Activated CD4-positive, alpha-beta T cell treated with anti-CD3 and anti-CD28 coated beads, Interleukin-2, amount 50 U/mL, for 24 hours (primary cell): Measurements from ENCODE around the gene S100A2.

ENCODE experiments used
- DNase-seq, 2 donors: peaks; one replicate each; pipeline ENCODE4 v3.0.0-alpha.2; 2020; ENCODE audit warnings: low read depth in 1 of 2, low spot score in 1 of 2

The S100A2 gene

DNA sequence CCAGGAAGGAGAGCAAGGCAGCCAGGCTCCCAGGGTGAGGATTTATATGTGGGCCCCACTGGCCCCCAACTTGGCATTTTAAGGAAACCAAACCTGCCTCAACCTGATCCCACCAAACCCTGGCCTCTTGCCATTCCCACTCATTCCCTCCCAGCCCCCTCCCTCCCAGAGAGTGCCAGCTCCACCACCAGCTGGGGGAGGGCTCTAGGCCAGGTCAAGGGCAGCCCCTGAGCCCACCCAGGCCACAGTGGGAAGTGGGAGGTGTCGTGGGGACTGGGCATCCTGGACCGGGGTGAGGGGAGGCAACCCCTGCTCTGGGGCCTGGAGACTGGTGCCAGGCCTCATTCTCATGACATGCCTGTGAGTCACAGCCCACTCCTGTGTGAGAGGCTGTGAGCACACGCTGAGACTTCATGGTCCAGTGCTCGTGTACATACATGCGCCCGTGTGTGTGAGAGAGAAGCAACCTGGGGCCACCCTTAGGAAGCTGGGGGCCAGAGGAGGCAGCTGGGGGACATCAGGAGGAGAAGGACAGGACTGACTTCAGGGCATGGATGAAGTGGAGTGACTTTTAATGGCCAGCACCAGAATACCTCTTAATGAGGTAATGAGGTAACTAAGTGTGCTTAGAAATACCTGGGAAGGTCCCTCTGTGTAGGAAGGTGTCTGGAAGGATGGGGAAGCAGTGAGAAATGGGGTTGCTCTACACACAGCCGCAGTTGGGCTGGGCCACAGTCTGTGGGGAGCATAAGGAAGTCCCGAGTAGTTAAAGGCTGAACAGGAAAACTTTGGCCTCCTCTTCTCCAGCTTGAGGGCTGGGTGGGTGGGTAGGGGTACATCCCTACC is at the start of gene S100A2:
S100A2 (minus strand) TSS at position 316 of the 846 bp plus-strand sequence. CDS start 1,967 bp downstream, outside the sequence.
- DNase-seq, result peak in 1 of 2 donors; percentile 17

DNA sequence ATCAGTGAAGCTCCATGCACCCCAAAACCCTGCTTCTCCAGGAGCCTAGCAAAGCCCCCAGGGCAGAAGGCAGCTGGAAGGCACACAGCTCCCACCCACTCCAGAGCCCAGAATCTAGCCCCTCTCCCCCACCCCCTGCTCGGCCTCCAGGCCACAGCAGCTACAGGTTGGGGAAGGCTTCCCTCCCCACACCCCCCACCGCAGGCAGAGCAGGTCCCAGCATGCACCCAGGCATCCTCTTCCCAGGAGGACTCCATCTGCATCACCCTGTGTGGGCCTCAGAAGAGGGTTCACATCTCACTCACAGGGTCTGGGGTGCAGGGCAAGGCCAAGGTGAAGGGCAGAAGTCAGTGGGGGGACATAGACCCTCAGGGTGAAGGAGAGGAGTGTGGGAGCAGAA is 49.8 kb upstream of the S100A2 start:
- no peak for DNase-seq

DNA sequence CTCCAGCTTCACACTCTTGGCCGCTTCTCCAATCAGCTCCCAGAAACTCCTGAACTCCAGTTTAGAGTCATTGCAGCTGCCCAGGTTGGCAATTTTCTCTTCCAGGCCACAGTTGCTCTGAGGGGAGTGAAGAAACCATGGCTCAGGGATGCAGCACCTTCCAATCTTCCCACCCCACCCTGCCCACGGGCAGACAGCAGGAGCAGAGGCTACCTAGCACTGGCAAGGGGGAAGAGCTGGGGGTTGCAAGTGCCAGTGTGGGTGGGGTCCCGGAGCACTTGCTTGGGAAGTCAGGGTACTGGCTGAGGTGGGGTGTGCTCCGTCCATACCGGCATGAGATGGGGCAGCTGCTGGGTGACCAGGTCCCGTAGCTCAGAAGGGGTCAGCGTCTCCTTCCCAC is 49.3 kb upstream of the S100A2 start:
- DNase-seq, result no peak

DNA sequence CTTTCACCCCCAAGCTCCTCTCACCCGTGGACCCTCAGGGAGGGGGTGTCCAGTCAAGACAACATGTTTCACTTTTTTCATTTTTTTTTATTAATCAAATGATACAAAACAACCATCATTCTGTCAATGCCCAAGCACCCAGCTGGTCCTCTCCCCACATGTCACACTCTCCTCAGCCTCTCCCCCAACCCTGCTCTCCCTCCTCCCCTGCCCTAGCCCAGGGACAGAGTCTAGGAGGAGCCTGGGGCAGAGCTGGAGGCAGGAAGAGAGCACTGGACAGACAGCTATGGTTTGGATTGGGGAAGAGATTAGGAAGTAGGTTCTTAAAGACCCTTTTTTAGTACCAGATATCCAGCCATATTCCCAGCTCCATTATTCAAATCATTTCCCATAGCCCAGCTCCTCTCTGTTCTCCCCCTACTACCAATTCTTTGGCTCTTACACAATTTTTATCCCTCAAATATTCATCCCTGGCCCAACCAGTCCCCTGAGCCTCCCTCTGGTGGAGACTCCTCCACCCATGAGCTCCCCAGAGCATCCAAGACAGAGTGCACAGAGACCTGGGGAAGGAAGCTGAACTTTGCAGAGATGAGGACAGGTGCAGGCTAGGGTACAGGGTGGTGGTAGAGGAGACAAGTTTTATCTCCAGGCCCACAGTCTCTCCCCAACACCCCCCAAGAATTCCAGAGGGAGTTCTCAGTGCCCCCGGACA is 48.7 kb upstream of the S100A2 start:
- no peak for DNase-seq

DNA sequence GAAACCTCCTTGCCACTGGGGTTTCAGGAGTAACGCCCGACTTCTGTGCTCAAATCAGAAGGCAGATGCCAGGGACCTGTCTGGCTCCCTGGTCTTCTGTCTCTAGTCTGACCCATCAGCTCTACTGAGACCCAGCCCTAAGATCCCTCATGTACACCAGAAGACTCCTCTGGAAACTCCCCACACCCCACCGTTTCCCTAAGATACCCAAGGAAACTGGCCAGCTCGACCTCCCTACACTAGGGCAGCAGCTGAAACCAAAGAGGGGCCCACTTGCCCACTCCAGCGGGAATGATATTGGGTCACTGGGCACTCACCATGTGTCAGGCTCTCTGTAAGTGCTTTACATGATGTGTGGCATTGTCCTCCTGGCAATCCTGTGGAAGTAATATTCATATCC is 47.8 kb upstream of the S100A2 start:
- DNase-seq, result no peak

DNA sequence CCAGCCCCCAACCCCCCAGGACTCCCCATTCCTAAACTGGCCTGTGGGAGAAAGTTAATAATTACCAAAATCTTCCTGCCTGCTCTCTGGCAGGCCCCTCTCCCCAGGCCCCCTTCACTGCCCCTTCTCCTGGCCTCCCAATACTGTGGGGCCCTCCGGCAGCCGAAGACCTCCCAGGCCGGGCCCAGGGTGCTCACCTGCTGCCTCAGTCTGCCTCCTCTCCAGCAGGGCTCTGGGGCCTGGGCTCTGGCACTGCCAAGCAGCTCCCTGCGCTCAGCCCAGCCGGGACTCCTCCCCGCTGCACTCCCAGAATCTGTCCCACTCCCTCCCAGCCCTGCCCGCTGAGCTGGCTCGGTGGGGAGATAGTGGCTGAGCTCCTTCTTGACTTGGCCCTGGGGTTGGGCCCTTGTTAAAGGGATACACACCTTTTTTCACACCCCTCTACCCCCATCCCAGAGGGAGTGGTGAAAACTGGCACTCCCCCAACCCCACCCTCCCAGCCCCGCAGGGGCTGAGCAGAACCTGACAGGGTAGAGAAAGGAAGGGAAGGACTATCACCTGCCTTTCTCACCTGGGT is 47.2 kb upstream of the S100A2 start, which contains the start of gene S100A16:
S100A16 (minus strand) TSS at position 383 of the 577 bp plus-strand sequence. CDS start 4,986 bp downstream, outside the sequence.
- DNase-seq, result no peak

DNA sequence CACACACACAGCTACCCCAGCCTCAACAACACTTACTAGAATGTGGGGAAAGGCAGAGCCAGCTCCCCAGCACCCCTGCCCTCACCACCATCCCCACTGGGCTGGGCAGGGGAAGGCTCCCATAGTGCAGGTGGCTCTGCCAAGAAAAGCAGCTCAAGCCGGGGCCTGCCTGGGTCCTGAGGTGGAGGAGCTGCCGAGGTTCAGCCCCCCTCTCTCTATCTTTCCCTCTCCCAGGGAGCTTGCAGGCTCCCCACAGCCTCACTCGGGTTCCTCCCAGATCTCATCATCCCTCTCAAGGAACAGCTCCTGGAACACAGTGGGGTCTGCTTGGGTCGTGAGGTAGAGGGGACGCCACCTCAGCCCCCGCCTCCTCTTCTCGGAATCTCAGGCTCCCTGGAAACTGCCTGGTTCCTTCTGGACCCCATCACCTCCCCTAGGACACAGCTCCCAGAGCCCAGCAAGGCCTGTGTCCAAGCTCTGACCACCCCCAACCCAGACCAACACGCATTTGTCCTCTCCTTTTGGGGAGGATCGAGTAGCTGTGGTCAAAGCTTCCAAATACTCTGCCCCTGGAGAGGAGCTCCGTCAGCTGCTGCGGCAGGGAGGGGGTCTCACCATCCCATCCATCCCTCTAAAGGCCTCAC is 46.6 kb upstream of the S100A2 start:
- DNase-seq, result no peak

DNA sequence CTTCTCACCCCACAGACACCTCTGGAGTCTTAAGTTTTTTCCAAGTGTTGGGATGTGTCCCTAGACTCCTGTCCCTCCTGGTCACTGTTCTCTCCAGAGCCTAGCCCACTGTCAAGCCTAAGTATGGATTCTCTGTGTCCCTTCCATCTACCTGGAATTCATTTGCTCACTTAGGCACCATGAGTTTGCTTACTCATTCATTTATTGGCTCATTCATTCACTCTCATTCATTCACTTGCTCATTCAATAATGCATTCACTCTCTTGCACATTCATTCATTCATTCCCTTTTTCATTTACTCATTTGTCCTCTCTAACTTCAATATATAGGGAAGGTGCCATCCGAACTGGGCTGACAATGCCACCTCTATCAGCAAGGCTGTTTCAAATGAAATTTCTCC is 45.7 kb upstream of the S100A2 start:
- DNase-seq, result no peak

DNA sequence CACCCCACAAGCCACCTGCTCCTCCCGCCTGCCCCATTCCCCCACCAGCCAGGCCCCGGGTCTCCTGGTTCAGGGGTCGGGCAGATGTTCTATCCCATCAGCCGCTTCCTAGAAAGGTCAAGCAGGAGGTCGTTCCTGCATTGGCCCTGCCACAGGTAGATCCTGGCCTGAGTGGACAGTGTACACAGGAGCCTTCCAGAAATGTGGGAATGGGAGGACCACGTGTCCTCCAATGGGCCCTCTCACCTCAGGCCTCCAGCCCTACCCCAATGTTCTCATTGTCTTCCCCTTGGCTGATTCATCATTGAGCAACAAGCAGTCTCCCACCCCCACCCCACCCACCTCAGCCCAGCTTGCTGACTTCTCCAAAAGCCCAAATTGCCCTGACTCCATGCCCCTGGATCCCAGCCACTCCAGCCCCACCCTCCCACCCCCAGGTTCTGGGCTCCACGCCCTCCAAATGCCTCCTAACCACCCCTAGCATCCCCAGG is 45.2 kb upstream of the S100A2 start:
- DNase-seq, result no peak

DNA sequence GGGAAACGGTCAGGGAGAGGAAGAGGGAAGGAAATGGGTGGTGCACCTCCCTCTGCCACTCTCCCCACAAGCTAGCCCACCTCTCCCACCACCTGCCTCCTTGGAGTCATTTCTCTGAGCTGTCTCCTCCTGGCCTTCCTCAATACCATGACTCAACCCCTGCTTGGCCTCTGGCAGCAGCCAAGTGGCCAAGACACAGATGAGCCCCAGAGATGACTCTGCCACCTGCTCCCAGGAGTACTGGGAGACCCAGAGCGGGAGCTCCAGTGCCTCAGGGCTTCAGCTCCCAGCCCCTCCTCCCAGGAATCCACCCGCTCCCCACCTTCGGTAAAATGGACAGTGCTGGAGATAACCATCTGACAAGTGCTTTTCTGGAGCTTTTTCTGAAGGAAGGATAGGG is 44.7 kb upstream of the S100A2 start:
- no peak for DNase-seq

DNA sequence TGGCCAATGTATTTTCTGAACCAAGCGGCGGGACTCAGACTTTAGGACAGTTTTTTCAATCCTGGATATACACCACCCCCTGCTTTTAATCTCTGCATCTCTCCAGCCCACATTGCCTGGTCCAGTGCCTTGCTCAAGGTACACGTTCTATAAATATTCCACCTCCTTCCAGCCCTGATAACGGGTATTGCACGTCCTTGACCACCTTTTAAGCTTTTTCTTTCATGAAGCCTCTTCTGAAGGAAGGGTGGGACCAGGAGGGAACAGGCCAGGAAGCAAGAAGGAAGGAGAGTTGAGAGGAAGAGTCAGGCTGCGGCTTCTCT is 43.9 kb upstream of the S100A2 start:
- no peak for DNase-seq

DNA sequence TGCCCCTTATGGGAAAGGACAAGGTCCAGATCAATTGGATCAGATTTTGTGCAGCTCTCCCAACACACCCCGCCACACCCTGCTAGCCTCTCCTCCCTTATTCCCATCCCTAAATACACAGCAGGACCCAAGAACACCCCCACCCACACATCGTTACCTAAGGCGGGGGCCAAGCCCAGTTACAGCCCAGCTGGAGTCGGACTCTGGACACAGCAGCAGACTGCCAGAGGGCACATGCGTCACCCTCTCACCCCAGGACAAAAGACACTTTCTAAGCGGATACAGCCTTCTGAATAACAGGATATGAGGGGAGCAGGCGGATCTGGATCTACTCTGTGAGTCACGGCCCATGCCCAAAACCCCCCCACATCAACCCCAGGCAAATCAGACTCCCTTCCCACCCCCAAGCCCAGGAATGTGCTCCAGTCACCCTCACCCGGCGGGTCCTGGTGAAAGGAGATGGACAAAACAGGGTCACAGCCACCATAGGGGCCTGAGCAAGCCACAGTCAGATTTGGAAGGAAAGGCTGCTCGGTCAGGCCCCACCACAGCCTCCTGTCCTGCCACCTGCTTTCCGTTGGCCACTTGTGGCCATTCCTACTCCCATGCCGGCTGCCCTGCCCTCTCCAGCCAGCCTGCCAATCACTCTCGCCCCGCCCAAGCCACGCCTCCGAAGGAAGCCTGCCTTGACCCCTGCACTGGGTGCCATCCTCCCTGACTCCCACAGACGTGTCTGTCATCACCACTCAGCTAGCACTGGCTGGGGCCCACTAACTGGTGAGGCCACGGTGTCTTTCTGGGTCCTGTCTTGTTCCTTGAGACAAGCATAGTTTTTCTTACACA is 43.3 kb upstream of the S100A2 start:
- DNase-seq, result no peak

DNA sequence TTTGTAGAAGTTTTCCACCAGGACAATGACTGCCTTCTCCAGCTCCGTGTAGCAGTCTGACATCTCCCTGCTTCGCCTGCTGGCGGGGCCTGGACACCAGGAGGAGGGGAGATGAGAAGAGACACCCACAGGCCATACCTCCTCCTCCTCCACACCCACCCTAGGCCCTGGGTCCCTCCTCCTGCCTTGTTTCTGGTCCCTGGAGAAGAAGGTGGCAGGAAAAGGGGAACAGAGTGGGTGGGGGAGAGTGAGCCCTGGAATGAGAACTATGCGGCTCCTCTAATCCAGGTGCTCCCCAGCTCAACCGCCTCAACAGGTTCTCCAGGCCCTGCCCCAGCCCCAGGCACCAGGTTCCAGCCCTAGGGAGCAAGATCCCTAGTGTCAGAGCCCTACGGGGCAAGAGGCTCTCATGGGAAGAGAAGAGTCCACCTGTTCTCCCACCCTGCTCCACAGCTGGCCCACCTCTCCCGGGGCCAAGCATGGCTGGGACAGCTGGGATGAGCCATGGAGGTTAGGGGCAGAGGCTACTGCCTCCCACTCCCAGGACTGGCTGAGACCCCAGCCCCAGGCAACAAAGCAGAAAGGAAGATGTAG is 42.5 kb upstream of the S100A2 start:
- DNase-seq, result no peak

DNA sequence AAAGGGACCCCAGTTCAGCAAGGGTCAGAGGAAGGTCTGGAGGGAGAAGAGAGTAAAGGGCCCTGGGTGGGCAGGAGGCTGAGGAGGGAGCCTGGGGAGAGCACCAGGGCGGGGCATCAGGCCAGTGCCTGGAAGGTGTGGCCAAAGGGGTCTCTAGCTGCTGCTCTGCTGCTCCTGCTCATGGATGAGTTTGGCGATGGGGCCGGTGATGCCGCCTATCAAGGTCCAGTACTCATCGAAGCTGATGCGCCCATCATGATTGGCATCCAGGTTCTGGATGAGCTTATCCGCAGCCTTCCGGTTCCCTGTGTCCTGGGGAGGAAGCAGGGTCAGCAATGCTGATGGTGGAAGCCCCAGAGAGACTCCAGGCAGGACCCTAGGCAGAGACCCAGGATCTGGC is 41.7 kb upstream of the S100A2 start:
- DNase-seq, result no peak

DNA sequence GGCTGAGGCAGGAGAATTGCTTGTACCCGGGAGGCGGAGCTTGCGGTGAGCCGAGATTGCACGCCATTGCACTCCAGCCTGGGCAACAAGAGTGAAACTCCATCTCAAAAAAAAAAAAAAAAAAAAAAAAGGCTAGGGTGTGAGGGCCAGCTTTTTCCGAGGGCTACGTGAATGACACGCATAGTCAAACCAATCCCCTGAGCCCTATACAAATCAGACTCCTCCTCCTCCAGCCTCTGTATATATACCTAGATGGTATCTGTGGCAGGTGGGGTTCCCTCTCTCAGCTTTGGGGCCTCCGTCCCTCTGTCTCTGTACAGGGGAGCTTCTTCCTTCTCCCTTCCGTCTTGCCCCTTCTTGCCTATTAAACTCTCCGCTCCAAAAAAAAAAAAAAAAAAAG is 40.5 kb upstream of the S100A2 start:
- DNase-seq, result no peak

DNA sequence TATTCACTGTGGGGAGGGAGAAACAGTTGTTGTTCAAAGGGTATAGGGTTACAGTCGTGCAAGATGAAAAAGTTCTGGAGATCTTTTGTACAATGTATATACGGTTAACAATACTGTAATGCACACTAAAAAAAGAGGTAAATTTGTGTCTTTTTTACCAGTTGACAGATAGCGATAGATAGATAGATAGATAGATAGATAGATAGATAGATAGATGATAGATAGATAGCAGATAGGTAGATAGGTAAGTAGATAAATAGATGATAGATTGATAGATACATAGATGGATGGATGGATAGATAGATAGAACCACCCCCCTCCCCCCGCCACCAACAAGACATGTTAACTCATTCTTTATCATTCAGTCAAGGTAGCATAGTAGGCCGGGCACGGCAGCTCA is 37.1 kb upstream of the S100A2 start:
- no peak for DNase-seq

DNA sequence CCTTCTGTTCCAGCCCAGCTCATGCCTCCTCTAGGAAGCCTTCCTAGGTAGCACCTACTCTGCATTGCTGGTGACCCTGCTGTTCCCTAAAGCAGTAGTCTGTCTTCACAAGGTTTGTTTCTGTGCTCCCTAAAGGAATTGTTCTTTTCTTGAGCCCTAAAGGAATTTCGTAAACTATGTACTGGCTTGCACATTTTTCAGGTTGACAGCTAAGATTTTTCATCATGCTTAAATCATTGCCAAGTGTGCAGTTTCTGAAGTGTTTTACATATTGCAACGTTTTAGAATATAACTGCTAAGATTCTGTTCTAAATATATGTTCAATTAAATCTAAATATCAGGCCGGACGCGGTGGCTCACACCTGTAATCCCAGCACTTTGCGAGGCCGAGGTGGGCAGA is 34.2 kb upstream of the S100A2 start:
- DNase-seq, result no peak

DNA sequence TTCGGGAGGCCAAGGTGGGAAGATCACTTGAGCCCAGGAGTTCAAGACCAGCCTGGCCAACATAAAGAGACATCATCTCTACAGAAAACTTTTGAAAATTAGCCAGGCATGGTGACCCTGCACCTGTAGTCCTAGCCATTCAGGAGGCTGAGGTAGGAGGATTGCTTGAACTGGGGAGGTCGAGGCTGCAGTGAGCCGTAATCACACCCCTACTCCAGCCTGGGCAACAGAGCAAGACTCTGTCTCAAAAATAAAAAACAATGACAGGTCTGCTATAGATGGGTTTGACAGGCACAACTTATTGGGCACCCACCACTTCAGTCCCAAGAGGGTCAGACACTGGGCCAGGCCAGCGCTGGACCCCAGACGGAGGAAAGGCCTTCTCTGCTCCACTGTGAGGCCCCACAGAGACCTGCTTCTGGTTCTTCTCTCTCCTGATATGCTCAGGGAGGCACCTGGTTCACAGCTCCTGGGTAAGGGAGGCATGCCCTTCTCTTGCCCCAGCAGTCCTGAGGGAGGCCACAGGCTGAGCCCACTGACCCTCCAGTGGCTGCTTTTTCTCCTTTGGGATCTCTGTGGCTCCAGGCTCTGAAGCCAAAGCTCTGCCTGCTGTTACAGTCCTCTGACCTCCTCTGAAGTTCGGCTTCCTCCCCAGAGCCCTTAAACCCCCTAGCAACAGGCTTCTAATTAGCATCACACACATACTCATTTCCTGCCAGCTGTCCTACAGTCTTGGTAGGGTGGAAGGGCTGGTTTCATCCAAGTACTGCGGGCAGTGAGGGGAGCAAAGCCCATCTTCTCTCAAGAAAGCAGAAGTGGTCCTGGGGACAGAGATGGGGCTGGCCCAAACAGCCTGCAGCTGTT is 32.9 kb upstream of the S100A2 start:
- DNase-seq, result no peak

DNA sequence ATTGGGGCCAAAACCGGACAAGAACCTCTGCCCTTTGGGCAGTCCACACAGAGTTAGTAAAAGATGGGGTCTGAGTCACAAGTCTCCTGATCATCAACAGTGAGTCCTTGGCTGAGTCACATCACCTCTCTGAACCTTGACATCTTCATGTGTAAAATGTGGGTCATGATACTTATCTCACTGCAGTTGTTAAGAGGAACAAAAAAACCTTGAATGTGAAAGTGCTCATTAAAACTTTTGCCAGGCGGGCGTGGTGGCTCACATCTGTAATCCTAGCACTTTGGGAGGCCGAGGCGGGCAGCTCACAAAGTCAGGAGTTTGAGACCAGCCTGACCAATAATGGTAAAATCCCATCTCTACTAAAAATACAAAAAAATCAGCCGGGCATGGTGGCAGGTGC is 31.6 kb upstream of the S100A2 start:
- DNase-seq, result no peak
